Astrocyte (in vitro differentiated cells and primary cell): ENCODE data around the gene SGK2.

Experiments
- EZH2 ChIP-seq: IDR thresholded peaks from 2 replicates; pipeline ENCODE4 v1.6.1; 2012; ENCODE audit warnings: mild to moderate bottlenecking, low read length, inconsistent platforms; ENCODE audit not compliant: insufficient read depth
- TF ChIP-seq, protein P1 (sequence below): IDR thresholded peaks from 2 replicates; pipeline ENCODE4 v1.5.1; 2011; ENCODE audit warnings: low read depth, mild to moderate bottlenecking, inconsistent platforms, low read length, moderate library complexity; ENCODE audit not compliant: insufficient read depth

DNA sequence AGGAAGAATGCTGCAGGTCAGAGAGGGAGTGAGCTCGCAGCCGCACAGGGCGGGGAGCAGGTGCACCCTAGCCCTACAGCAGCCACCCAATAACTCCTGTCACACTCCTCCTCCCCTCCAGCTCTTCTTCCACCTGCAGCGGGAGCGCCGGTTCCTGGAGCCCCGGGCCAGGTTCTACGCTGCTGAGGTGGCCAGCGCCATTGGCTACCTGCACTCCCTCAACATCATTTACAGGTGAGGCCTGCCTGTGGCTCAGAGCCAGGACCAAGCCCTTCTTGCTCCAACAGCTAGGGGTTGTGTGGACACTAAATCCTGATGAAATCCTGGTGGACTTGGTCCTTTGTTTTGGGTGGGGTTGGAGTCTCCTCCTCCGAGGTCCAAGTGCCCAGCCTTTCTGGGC is 11.7 kb downstream of the SGK2 start:
- TF ChIP-seq, protein P1, sequence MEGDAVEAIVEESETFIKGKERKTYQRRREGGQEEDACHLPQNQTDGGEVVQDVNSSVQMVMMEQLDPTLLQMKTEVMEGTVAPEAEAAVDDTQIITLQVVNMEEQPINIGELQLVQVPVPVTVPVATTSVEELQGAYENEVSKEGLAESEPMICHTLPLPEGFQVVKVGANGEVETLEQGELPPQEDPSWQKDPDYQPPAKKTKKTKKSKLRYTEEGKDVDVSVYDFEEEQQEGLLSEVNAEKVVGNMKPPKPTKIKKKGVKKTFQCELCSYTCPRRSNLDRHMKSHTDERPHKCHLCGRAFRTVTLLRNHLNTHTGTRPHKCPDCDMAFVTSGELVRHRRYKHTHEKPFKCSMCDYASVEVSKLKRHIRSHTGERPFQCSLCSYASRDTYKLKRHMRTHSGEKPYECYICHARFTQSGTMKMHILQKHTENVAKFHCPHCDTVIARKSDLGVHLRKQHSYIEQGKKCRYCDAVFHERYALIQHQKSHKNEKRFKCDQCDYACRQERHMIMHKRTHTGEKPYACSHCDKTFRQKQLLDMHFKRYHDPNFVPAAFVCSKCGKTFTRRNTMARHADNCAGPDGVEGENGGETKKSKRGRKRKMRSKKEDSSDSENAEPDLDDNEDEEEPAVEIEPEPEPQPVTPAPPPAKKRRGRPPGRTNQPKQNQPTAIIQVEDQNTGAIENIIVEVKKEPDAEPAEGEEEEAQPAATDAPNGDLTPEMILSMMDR, result no peak
- no peak for TF ChIP-seq EZH2
